GM23338 (cell line): ENCODE measurements around the gene LPXN. TPM values are rescaled to one million over a fixed set of nuclear protein-coding genes. Genes with fewer than 3 reads are reported as not detected.

Experiments used
- ATAC-seq: fragments of 200-7000 bp; cut with Tn5 transposase; 3 replicates; pipeline ENCODE4 v1.9.1; 2020
- DNase-seq: peaks from one replicate; pipeline ENCODE4 v3.0.0-alpha.2; 2015; ENCODE audit warnings: low spot score
- H2AFZ ChIP-seq: fragments of 200-600 bp; sonication (generic); 2 replicates; pipeline ENCODE4 v1.8.0; 2016; ENCODE audit warnings: antibody characterized with exemption, mild to moderate bottlenecking, moderate library complexity
- H3F3A ChIP-seq: fragments of 200-600 bp; sonication (generic); replicated peaks from 2 replicates; pipeline ENCODE4 v1.8.0; 2017; ENCODE audit warnings: antibody characterized with exemption, mixed run types, low read depth
- H3K27ac ChIP-seq: fragments of 200-600 bp; sonication (generic); 2 replicates; pipeline ENCODE4 v1.6.1; 2016; ENCODE audit warnings: low read depth
- H3K27me3 ChIP-seq: fragments of 200-600 bp; sonication (generic); 2 replicates; pipeline ENCODE4 v1.8.0; 2016; ENCODE audit warnings: mild to moderate bottlenecking, mixed run types, moderate library complexity; ENCODE audit not compliant: insufficient read depth
- H3K36me3 ChIP-seq: fragments of 200-600 bp; sonication (generic); 2 replicates; pipeline ENCODE4 v1.8.0; 2016; ENCODE audit warnings: mild to moderate bottlenecking; ENCODE audit not compliant: insufficient read depth
- H3K4me1 ChIP-seq: fragments of 200-600 bp; sonication (generic); 2 replicates; pipeline ENCODE4 v1.8.0; 2016; ENCODE audit warnings: mild to moderate bottlenecking, moderate library complexity; ENCODE audit not compliant: insufficient read depth
- H3K4me2 ChIP-seq: fragments of 200-600 bp; sonication (generic); 2 replicates; pipeline ENCODE4 v1.7.1; 2017; ENCODE audit warnings: mixed run types
- H3K4me3 ChIP-seq: fragments of 200-600 bp; sonication (generic); 2 replicates; pipeline ENCODE4 v1.6.1; 2016; ENCODE audit warnings: mixed run types
- H3K79me2 ChIP-seq: fragments of 200-600 bp; sonication (generic); replicated peaks from 2 replicates; pipeline ENCODE4 v1.8.0; 2017; ENCODE audit warnings: mild to moderate bottlenecking; ENCODE audit not compliant: insufficient read depth
- H3K9me2 ChIP-seq: fragments of 200-600 bp; sonication (generic); 2 replicates; pipeline ENCODE4 v1.8.0; 2017; ENCODE audit not compliant: insufficient read depth
- H4K20me1 ChIP-seq: fragments of 200-600 bp; sonication (generic); replicated peaks from 2 replicates; pipeline ENCODE4 v1.8.0; 2017; ENCODE audit warnings: mild to moderate bottlenecking; ENCODE audit not compliant: insufficient read depth
- H3K27ac Mint-ChIP-seq: 2 replicates; pipeline ENCODE4 v1.8.0; 2020; ENCODE audit warnings: inconsistent platforms, mild to moderate bottlenecking, moderate library complexity, mixed read lengths
- H3K27me3 Mint-ChIP-seq: 3 replicates; pipeline ENCODE4 v1.8.0; 2022; ENCODE audit warnings: low read depth, mild to moderate bottlenecking, moderate library complexity, mixed read lengths, inconsistent platforms; ENCODE audit not compliant: insufficient read depth, poor library complexity
- H3K36me3 Mint-ChIP-seq: 3 replicates; pipeline ENCODE4 v1.8.0; 2021; ENCODE audit warnings: low read depth, mild to moderate bottlenecking, inconsistent platforms, moderate library complexity, mixed read lengths
- H3K4me1 Mint-ChIP-seq: 3 replicates; pipeline ENCODE4 v1.8.0; 2020; ENCODE audit warnings: mild to moderate bottlenecking, inconsistent platforms, mixed read lengths
- H3K4me3 Mint-ChIP-seq: 3 replicates; pipeline ENCODE4 v1.8.0; 2021; ENCODE audit warnings: moderate library complexity, mild to moderate bottlenecking, inconsistent platforms, mixed read lengths
- H3K9me3 Mint-ChIP-seq: 3 replicates; pipeline ENCODE4 v1.8.0; 2020; ENCODE audit warnings: moderate library complexity, mild to moderate bottlenecking, inconsistent platforms, mixed read lengths
- CREB1 ChIP-seq: fragments of 250-450 bp; sonication (Bioruptor Pico); IDR thresholded peaks from 2 replicates; pipeline ENCODE4 v1.5.0; 2020; ENCODE audit warnings: low read depth, mild to moderate bottlenecking, moderate library complexity
- CTCF ChIP-seq, 2 experiments: fragments of 200-600 bp in 1 of 2; sonication (generic) in 1 of 2; conservative IDR thresholded peaks; 2 replicates each; pipeline versions ENCODE4 v1.5.1 to v1.6.1; 2016 to 2017; ENCODE audit warnings: antibody characterized with exemption in 2 of 2, low read depth in 2 of 2, mild to moderate bottlenecking in 2 of 2, moderate library complexity in 1 of 2
- ETS1 ChIP-seq: IDR thresholded peaks from 2 replicates; pipeline ENCODE4 v1.6.1; 2016; ENCODE audit warnings: antibody characterized with exemption
- EZH2 ChIP-seq: fragments of 200-600 bp; sonication (generic); IDR thresholded peaks from one replicate; pipeline ENCODE4 v1.8.0; 2017; ENCODE audit warnings: antibody characterized with exemption, mild to moderate bottlenecking, low read depth; ENCODE audit not compliant: unreplicated experiment
- EZH2phosphoT487 ChIP-seq: fragments of 200-600 bp; sonication (generic); IDR thresholded peaks from one replicate; pipeline ENCODE4 v1.8.1; 2018; ENCODE audit warnings: antibody characterized with exemption; ENCODE audit not compliant: unreplicated experiment
- JUNB ChIP-seq: IDR thresholded peaks from one replicate; pipeline ENCODE4 v1.6.1; 2016; ENCODE audit warnings: antibody characterized with exemption; ENCODE audit not compliant: unreplicated experiment
- NANOG ChIP-seq: IDR thresholded peaks from 2 replicates; pipeline ENCODE4 v1.6.1; 2016; ENCODE audit warnings: antibody characterized with exemption, borderline replicate concordance
- POLR2AphosphoS5 ChIP-seq: IDR thresholded peaks from 2 replicates; pipeline ENCODE4 v1.6.1; 2016; ENCODE audit warnings: antibody characterized with exemption, low read depth
- STAT1 ChIP-seq: IDR thresholded peaks from one replicate; pipeline ENCODE4 v1.6.1; 2016; ENCODE audit warnings: antibody characterized with exemption; ENCODE audit not compliant: unreplicated experiment
- ZNF114 ChIP-seq: fragments of 250-450 bp; sonication (Bioruptor Pico); IDR thresholded peaks from 2 replicates; pipeline ENCODE4 v1.5.0; 2020; ENCODE audit warnings: mild to moderate bottlenecking, moderate library complexity
- ZNF331 ChIP-seq: fragments of 250-450 bp; sonication (Bioruptor Pico); IDR thresholded peaks from 2 replicates; pipeline ENCODE4 v1.5.0; 2020; ENCODE audit warnings: low read depth, mild to moderate bottlenecking, moderate library complexity
- ZNF462 ChIP-seq: fragments of 250-450 bp; sonication (Bioruptor Pico); IDR thresholded peaks from 2 replicates; pipeline ENCODE4 v1.5.0; 2020; ENCODE audit warnings: mild to moderate bottlenecking, moderate library complexity
- polyA plus RNA-seq: library from polyadenylated mRNA; unstranded; fragments of >200 nt; fragmentation: Nextera tagmentation; extraction: Ambion mirVana; gene quantifications from 2 replicates; pipeline ENCODE4 v1.2.1, GENCODE V29; 2016
- total RNA-seq: library from RNA; depleted of rRNA; stranded (reverse); fragments of >200 nt; shearing (Covaris generic); gene quantifications from 2 replicates; pipeline ENCODE4 v1.2.3, GENCODE V29; 2014
- TF ChIP-seq, protein P1 (sequence below): IDR thresholded peaks from one replicate; pipeline ENCODE4 v1.6.1; 2018; ENCODE audit warnings: antibody characterized with exemption; ENCODE audit not compliant: unreplicated experiment

LPXN gene
- total and polyA plus RNA-seq, 2 experiments from 2014 or later = 0.56 to 1.3 TPM

- no peaks in the 10 kb centered on the region for H3K27me3 ChIP-seq
- peaks cover 27% of the 10 kb centered on the region; the same call in 2 of the 3 replicates for H3K4me1 Mint-ChIP-seq
- H4K20me1 ChIP-seq = 0 out of 2 replicates have a peak, but pooled peaks cover 10% of the 10 kb centered on the region
- DNase-seq (no peak), ATAC-seq (no peak)
- TF ChIP-seq CREB1 (CRISPR knock-in tag) = no peak
- TF ChIP-seq POLR2AphosphoS5 = no peak
- no peak for TF ChIP-seq NANOG
- TF ChIP-seq, protein P1, sequence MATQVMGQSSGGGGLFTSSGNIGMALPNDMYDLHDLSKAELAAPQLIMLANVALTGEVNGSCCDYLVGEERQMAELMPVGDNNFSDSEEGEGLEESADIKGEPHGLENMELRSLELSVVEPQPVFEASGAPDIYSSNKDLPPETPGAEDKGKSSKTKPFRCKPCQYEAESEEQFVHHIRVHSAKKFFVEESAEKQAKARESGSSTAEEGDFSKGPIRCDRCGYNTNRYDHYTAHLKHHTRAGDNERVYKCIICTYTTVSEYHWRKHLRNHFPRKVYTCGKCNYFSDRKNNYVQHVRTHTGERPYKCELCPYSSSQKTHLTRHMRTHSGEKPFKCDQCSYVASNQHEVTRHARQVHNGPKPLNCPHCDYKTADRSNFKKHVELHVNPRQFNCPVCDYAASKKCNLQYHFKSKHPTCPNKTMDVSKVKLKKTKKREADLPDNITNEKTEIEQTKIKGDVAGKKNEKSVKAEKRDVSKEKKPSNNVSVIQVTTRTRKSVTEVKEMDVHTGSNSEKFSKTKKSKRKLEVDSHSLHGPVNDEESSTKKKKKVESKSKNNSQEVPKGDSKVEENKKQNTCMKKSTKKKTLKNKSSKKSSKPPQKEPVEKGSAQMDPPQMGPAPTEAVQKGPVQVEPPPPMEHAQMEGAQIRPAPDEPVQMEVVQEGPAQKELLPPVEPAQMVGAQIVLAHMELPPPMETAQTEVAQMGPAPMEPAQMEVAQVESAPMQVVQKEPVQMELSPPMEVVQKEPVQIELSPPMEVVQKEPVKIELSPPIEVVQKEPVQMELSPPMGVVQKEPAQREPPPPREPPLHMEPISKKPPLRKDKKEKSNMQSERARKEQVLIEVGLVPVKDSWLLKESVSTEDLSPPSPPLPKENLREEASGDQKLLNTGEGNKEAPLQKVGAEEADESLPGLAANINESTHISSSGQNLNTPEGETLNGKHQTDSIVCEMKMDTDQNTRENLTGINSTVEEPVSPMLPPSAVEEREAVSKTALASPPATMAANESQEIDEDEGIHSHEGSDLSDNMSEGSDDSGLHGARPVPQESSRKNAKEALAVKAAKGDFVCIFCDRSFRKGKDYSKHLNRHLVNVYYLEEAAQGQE = no peak
- no peak for TF ChIP-seq CTCF (conservative IDR thresholded peaks at IDR 0.05; ENCODE audit: low read depth in 2 of 2)
- TF ChIP-seq ZNF331 (CRISPR knock-in tag) = no peak
- TF ChIP-seq JUNB = no peak
- TF ChIP-seq ZNF114 (CRISPR knock-in tag) = no peak
- no peak for TF ChIP-seq EZH2
- no peak for TF ChIP-seq ETS1
- TF ChIP-seq STAT1 = no peak
- no peak for TF ChIP-seq ZNF462
- no peak for TF ChIP-seq EZH2phosphoT487
- H3K36me3 ChIP-seq = 0 out of 2 replicates have a peak, but pooled peaks cover 2% of the 10 kb centered on the region
- peak overlapping the region; percentile 98 for H3K27ac Mint-ChIP-seq
- H3K27ac ChIP-seq = no peak overlapping the region
- no peaks in the 10 kb centered on the region for H3K9me2 ChIP-seq
- peak overlapping the region; percentile 82 for H3K4me2 ChIP-seq
- H3F3A ChIP-seq = no peaks in the 10 kb centered on the region
- peaks cover 9% of the 10 kb centered on the region; the same call in 1 of the 2 replicates for H3K4me1 ChIP-seq
- H3K27me3 Mint-ChIP-seq = peaks cover 16% of the 10 kb centered on the region
- peak overlapping the region; percentile 71 for H3K4me3 ChIP-seq
- H2AFZ ChIP-seq = no peak overlapping the region
- H3K79me2 ChIP-seq = peaks cover 57% of the 10 kb centered on the region
- H3K4me3 Mint-ChIP-seq = peak overlapping the region; percentile 98
- H3K9me3 Mint-ChIP-seq = no peaks in the 10 kb centered on the region
- H3K36me3 Mint-ChIP-seq = peaks cover 12% of the 10 kb centered on the region; the same call in 2 of the 3 replicates
These were observed 4.7 kb upstream of the LPXN start for GRCh38 chr11:58580311-58580710.
